ENCODE measurements around the gene GTF3C2. TPM values are rescaled to one million over a fixed set of nuclear protein-coding genes. Genes with fewer than 3 reads are reported as not detected.

Gene GTF3C2
- total RNA-seq, 1 experiment from 2014 or later = 109 TPM

DNA sequence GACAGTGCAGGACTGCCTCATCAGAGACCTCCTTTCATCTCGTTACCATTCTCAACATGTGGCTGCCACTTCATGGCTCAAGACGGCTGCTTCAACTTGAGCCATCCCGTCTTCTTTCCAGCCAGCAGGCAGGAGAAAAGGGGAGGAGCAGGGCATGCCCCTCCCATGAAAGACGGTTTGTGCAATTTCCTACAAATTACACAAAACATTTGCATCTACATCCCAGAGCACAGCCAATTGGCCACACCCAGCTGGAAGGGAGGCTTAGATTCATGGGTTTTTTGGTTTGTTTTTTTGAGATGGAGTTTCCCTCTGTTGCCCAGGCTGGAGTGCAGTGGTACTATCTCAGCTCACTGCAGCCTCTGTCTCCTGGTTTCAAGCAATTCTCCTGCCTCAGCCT is 60.1 kb downstream of the GTF3C2 start:
- no peak overlapping the region for H3K27ac ChIP-seq (ENCODE audit: insufficient read length, low read depth, low read length)
- H3K9me3 Mint-ChIP-seq = no peaks in the 10 kb centered on the region
- WGBS (ENCODE audit: extremely low coverage, insufficient read length, low lambda C conversion rate) = no CpG with 5 or more reads among the region's 4 CpGs
- H3K4me3 Mint-ChIP-seq = no peak overlapping the region
- no peak overlapping the region for H2BK5ac ChIP-seq (ENCODE audit: insufficient read length, low read length)
- H3K4me2 ChIP-seq (ENCODE audit: insufficient read depth, insufficient read length, low read length) = no peak overlapping the region
- no peak overlapping the region for H4K91ac ChIP-seq (ENCODE audit: insufficient read length, low read depth, low read length)
- peaks cover 7 to 13% of the 10 kb centered on the region in 2 experiments for H3K4me1 Mint-ChIP-seq
- no peak overlapping the region for H3K23ac ChIP-seq (ENCODE audit: insufficient read length, low read depth, low read length)
- no peaks in the 10 kb centered on the region; the same call in 1 of the 2 replicates for H3K4me1 ChIP-seq (ENCODE audit: insufficient read depth, low read length)
- no peaks in the 10 kb centered on the region for H3K79me1 ChIP-seq (ENCODE audit: insufficient read depth, low read depth, low read length, poor library complexity, severe bottlenecking)
- no peak overlapping the region for H4K5ac ChIP-seq (ENCODE audit: insufficient read length, low read depth, low read length)
- H2AK5ac ChIP-seq (ENCODE audit: insufficient read length, low read length) = no peak overlapping the region
- no peaks in the 10 kb centered on the region for H3K79me2 ChIP-seq (ENCODE audit: insufficient read depth, low read length)
- H3K27me3 Mint-ChIP-seq (ENCODE audit: low read depth) = peaks cover 4% of the 10 kb centered on the region; the same call in 1 of the 2 replicates
- no peak overlapping the region for H3T11ph ChIP-seq (ENCODE audit: low read length)
- H2BK120ac ChIP-seq (ENCODE audit: low read depth, low read length, poor library complexity, severe bottlenecking) = no peak overlapping the region
- no peak overlapping the region for H3K56ac ChIP-seq (ENCODE audit: insufficient read length, low read depth, low read length)
- no peaks in the 10 kb centered on the region for H3K9me3 ChIP-seq (ENCODE audit: control insufficient read depth, low read depth, low read length)
- H3K23me2 ChIP-seq (ENCODE audit: insufficient read length, low read depth, low read length, poor library complexity, severe bottlenecking) = no peaks in the 10 kb centered on the region
- H4K8ac ChIP-seq (replicated peaks; ENCODE audit: insufficient read length, low read depth, low read length) = no peak overlapping the region
- H3K27ac Mint-ChIP-seq = no peak overlapping the region
- no peak overlapping the region for H3K18ac ChIP-seq (ENCODE audit: insufficient read length, low read depth, low read length)
- H3K14ac ChIP-seq (ENCODE audit: insufficient read depth, low read length) = no peak overlapping the region
- no peak overlapping the region for H2AFZ ChIP-seq (ENCODE audit: low read length)
- TF ChIP-seq, protein P1, sequence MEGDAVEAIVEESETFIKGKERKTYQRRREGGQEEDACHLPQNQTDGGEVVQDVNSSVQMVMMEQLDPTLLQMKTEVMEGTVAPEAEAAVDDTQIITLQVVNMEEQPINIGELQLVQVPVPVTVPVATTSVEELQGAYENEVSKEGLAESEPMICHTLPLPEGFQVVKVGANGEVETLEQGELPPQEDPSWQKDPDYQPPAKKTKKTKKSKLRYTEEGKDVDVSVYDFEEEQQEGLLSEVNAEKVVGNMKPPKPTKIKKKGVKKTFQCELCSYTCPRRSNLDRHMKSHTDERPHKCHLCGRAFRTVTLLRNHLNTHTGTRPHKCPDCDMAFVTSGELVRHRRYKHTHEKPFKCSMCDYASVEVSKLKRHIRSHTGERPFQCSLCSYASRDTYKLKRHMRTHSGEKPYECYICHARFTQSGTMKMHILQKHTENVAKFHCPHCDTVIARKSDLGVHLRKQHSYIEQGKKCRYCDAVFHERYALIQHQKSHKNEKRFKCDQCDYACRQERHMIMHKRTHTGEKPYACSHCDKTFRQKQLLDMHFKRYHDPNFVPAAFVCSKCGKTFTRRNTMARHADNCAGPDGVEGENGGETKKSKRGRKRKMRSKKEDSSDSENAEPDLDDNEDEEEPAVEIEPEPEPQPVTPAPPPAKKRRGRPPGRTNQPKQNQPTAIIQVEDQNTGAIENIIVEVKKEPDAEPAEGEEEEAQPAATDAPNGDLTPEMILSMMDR (conservative IDR thresholded peaks at IDR 0.05) = no peak
- DNase-seq = no peak
- H2BK12ac ChIP-seq (ENCODE audit: insufficient read length, low read depth, low read length) = no peak overlapping the region
- no peak overlapping the region for H2BK15ac ChIP-seq (ENCODE audit: low read depth, low read length)
- H4K20me1 ChIP-seq (ENCODE audit: control insufficient read depth, insufficient read depth, insufficient read length) = no peaks in the 10 kb centered on the region
- no peak overlapping the region for H2BK20ac ChIP-seq (ENCODE audit: low read depth, low read length, poor library complexity, severe bottlenecking)
- H3K36me3 Mint-ChIP-seq (ENCODE audit: insufficient read depth in 1 of 3, low read depth in 3 of 3) = no peaks in the 10 kb centered on the region
- no peaks in the 10 kb centered on the region for H3K27me3 ChIP-seq (ENCODE audit: insufficient read depth, low read length)
- no peak overlapping the region for H3K4ac ChIP-seq (ENCODE audit: low read depth, low read length)
- H3K9ac ChIP-seq (ENCODE audit: extremely low read depth, insufficient read length, low read length) = no peak overlapping the region
